Erythroblast (primary cell): ENCODE results near the gene PPP1R18.

Experiments used
- GATA1 ChIP-seq: IDR thresholded peaks from 2 replicates; pipeline ENCODE4 v1.6.1; 2011; ENCODE audit warnings: low read depth, mild to moderate bottlenecking, control low read depth, low read length, moderate library complexity
- POLR2A ChIP-seq: IDR thresholded peaks from 2 replicates; pipeline ENCODE4 v1.6.1; 2011; ENCODE audit warnings: mild to moderate bottlenecking, low read length

DNA sequence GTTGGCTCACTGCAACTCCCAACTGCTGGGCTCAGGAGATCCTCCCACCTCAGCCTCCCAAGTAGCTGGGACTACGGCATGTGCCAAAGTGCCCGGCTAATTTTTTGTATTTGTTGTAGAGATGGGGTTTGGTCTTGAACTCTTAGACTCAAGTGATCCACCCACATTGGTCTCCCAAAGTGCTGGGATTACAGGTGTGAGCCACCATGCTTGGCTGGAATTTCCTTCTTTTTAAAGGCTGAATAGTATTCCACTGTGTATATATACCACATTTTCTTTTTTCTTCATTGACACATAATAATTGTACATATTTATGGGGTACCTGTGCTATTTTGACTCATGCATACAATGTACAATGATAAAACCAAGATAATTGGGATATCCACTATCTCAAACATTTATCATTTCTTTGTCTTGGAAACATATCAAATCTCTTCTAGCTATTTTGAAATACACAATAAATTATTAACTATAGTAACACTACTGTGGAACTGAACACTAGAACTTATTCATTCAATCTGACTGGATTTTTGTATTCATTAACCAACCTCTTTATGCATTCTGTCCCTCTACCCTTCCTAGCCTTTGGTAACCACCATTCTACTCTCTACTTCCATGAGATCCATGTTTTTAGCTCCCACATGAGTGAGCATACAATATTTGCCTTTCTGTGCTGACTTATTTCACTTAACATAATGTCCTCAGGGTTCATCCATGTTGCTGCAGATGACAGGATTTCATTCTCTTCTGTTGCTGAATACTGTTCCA, 22.8 kb upstream of the PPP1R18 start:
- TF ChIP-seq POLR2A (no peak), GATA1 (no peak)
